HAP-1 (cell line): Measurements from ENCODE around the gene NOP10.

ENCODE experiments used
- DNase-seq, 2 experiments: peaks; one replicate each; pipeline ENCODE4 v3.0.0-alpha.2; 2016 to 2020; ENCODE audit warnings: low spot score in 2 of 2
- H3K27me3 ChIP-seq: fragments of 250-450 bp; sonication (Bioruptor Pico); 2 replicates; pipeline ENCODE4 v1.5.1; 2020; ENCODE audit warnings: low read depth, mild to moderate bottlenecking, moderate library complexity
- H3K36me3 ChIP-seq: fragments of 250-450 bp; sonication (Bioruptor Pico); replicated peaks from 2 replicates; pipeline ENCODE4 v1.5.1; 2020; ENCODE audit warnings: mild to moderate bottlenecking
- H3K4me1 ChIP-seq: fragments of 250-450 bp; sonication (Bioruptor Pico); 2 replicates; pipeline ENCODE4 v1.5.1; 2020; ENCODE audit warnings: mild to moderate bottlenecking
- H3K4me3 ChIP-seq: fragments of 250-450 bp; sonication (Bioruptor Pico); 2 replicates; pipeline ENCODE4 v1.5.1; 2020; ENCODE audit warnings: mild to moderate bottlenecking, moderate library complexity
- H3K9me3 ChIP-seq: fragments of 250-450 bp; sonication (Bioruptor Pico); 2 replicates; pipeline ENCODE4 v1.5.1; 2020; ENCODE audit warnings: mild to moderate bottlenecking, moderate library complexity
- in situ Hi-C: fragments of 300-500 bp; cut with MboI; formaldehyde crosslinking; loops from 3 replicates; pipeline ENCODE4 v1.14.3; 2020; ENCODE audit warnings: low sequenced_read_pairs, inconsistent platforms, mixed read lengths

NOP10 gene

GRCh38 chr15:34297059-34297458 is 45.9 kb downstream of the NOP10 start:
- Histone ChIP-seq H3K27me3 (no peaks in the 10 kb centered on the region), H3K9me3 (no peaks in the 10 kb centered on the region), H3K4me3 (no peak overlapping the region), H3K36me3 (no peaks in the 10 kb centered on the region), H3K4me1 (no peaks in the 10 kb centered on the region)
- no peak for DNase-seq
- in situ Hi-C loops: no loop called here

DNA sequence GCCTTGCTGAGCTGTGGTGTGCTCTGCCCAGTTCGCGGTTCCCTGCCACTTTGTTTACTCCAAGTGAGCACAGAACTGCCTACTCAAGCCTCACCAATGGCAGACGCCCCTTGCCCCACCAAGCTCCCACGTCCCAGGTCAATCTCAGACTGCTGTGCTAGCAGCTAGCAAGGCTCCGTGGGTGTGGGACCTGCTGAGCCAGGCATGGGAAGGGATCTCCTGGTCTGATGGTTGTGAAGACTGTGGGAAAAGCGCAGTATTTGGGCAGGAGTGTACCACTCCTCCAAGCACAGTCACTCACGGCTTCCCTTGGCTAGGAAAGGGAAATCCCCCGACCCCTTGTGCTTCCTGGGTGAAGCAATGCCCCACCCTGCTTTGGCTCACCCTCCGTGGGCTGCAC is 50.3 kb downstream of the NOP10 start:
- no peaks in the 10 kb centered on the region for H3K27me3 ChIP-seq
- in situ Hi-C loops: no loop called here
- H3K36me3 ChIP-seq: no peaks in the 10 kb centered on the region
- DNase-seq: no peak
- no peak overlapping the region for H3K4me3 ChIP-seq
- H3K9me3 ChIP-seq: no peaks in the 10 kb centered on the region
- no peaks in the 10 kb centered on the region for H3K4me1 ChIP-seq
